HL-60 (cell line): ENCODE data around the gene MEIOSIN.

Experiments
- CTCF ChIP-seq: IDR thresholded peaks from one replicate; pipeline ENCODE4 v1.5.1; 2011; ENCODE audit warnings: low read length, control low read depth, inconsistent platforms; ENCODE audit not compliant: insufficient read depth
- GABPA ChIP-seq: IDR thresholded peaks from 2 replicates; pipeline ENCODE4 v1.6.1; 2012; ENCODE audit warnings: low read depth
- POLR2AphosphoS5 ChIP-seq: IDR thresholded peaks from 2 replicates; pipeline ENCODE4 v1.6.1; 2012; ENCODE audit warnings: low read depth
- REST ChIP-seq: IDR thresholded peaks from 2 replicates; pipeline ENCODE4 v1.6.1; 2012; ENCODE audit warnings: low read depth; ENCODE audit not compliant: insufficient replicate concordance
- SPI1 ChIP-seq: IDR thresholded peaks from 2 replicates; pipeline ENCODE4 v1.6.1; 2012; ENCODE audit warnings: low read depth, mild to moderate bottlenecking, borderline replicate concordance

GRCh38 chr19:45793178-45793564 lies 59.9 kb downstream of the MEIOSIN start:
- TF ChIP-seq POLR2AphosphoS5 (no peak), CTCF (no peak), REST (no peak), GABPA (no peak), SPI1 (no peak)
